H1 (cell line): ENCODE measurements around the gene AGRN. TPM values are rescaled to one million over a fixed set of nuclear protein-coding genes. Genes with fewer than 3 reads are reported as not detected.

ENCODE experiments used
- CTCF ChIA-PET: fragments of 300-600 bp; sonication (Branson Sonifier 250); formaldehyde crosslinking; loops from one replicate; lab custom pipeline; 2021; ENCODE audit not compliant: partially characterized antibody; lab: Charles Lee
- POLR2A ChIA-PET: fragments of 300-600 bp; sonication (Branson Sonifier 250); formaldehyde crosslinking; loops from one replicate; lab custom pipeline; 2021; ENCODE audit warnings: inconsistent platforms; ENCODE audit not compliant: partially characterized antibody; lab: Charles Lee
- DNase-seq, 2 experiments: peaks; one replicate each; pipeline versions ENCODE4 v3.0.0 to v3.0.0-alpha.2; 2010 to 2022; ENCODE audit warnings: low spot score in 2 of 2, low read depth in 1 of 2, mixed read lengths in 1 of 2
- FAIRE-seq: peaks from 2 replicates; lab custom pipeline; 2011; peaks lifted over from hg19 to GRCh38; lab: Jason Lieb, UNC
- H2AFZ ChIP-seq: 2 replicates; pipeline ENCODE4 v1.8.1; 2012; ENCODE audit warnings: low read length, inconsistent platforms
- H2AK5ac ChIP-seq: 2 replicates; pipeline ENCODE4 v1.6.1; 2013; ENCODE audit warnings: low read depth, low read length
- H2BK120ac ChIP-seq: replicated peaks from 2 replicates; pipeline ENCODE3; 2013; ENCODE audit warnings: low read depth, low read length, inconsistent platforms
- H2BK12ac ChIP-seq: 2 replicates; pipeline ENCODE4 v1.6.1; 2013; ENCODE audit warnings: low read depth, low read length
- H2BK15ac ChIP-seq: 2 replicates; pipeline ENCODE4 v1.6.1; 2013; ENCODE audit warnings: low read length
- H2BK20ac ChIP-seq: 2 replicates; pipeline ENCODE4 v1.6.1; 2013; ENCODE audit warnings: low read length
- H2BK5ac ChIP-seq: 2 replicates; pipeline ENCODE4 v1.6.1; 2013; ENCODE audit warnings: low read depth, low read length
- H3K14ac ChIP-seq: 2 replicates; pipeline ENCODE4 v1.6.1; 2013; ENCODE audit warnings: inconsistent platforms; ENCODE audit not compliant: insufficient read length
- H3K18ac ChIP-seq: 2 replicates; pipeline ENCODE4 v1.6.1; 2013; ENCODE audit warnings: low read length; ENCODE audit errors: extremely low read depth
- H3K23ac ChIP-seq: 2 replicates; pipeline ENCODE4 v1.6.1; 2013; ENCODE audit warnings: inconsistent platforms; ENCODE audit not compliant: insufficient read length
- H3K23me2 ChIP-seq: 2 replicates; pipeline ENCODE4 v1.6.1; 2013; ENCODE audit warnings: low read depth, low read length
- H3K27ac ChIP-seq: 2 replicates; pipeline ENCODE4 v1.6.1; 2011; ENCODE audit warnings: low read depth, low read length, inconsistent platforms
- H3K27me3 ChIP-seq, 4 experiments: replicated peaks in 1 of 4; 1 replicate in 1 of 4; 2 replicates in 3 of 4; pipeline versions ENCODE4 v1.6.1 to v1.8.1; 2011 to 2013; ENCODE audit warnings: low read length in 3 of 4, mild to moderate bottlenecking in 3 of 4, inconsistent platforms in 2 of 4, mixed read lengths in 2 of 4, moderate library complexity in 1 of 4; ENCODE audit not compliant: control insufficient read depth in 3 of 4, insufficient read depth in 3 of 4; ENCODE audit errors: extremely low read depth in 1 of 4
- H3K36me3 ChIP-seq, 4 experiments: 2 replicates each; pipeline versions ENCODE4 v1.6.1 to v1.8.1; 2011 to 2013; ENCODE audit warnings: mild to moderate bottlenecking in 4 of 4, low read length in 3 of 4, moderate library complexity in 2 of 4, control low read depth in 1 of 4, inconsistent platforms in 1 of 4; ENCODE audit not compliant: insufficient read depth in 4 of 4, control insufficient read depth in 2 of 4
- H3K4ac ChIP-seq: replicated peaks from 2 replicates; pipeline ENCODE3; 2013; ENCODE audit warnings: low read length, low read depth, mixed read lengths, inconsistent platforms; ENCODE audit not compliant: insufficient read length
- H3K4me1 ChIP-seq, 4 experiments: replicated peaks in 1 of 4; 1 replicate in 1 of 4; 2 replicates in 3 of 4; pipeline versions ENCODE4 v1.6.1 to v1.8.1; 2011 to 2013; ENCODE audit warnings: low read length in 3 of 4, inconsistent platforms in 2 of 4, mixed read lengths in 1 of 4; ENCODE audit not compliant: insufficient read depth in 4 of 4, control insufficient read depth in 3 of 4
- H3K4me2 ChIP-seq, 2 experiments: 2 replicates each; pipeline versions ENCODE4 v1.6.1 to v1.8.1; 2011 to 2013; ENCODE audit warnings: low read depth in 2 of 2, low read length in 2 of 2, control low read depth in 1 of 2, inconsistent platforms in 1 of 2, mild to moderate bottlenecking in 1 of 2; ENCODE audit not compliant: insufficient read depth in 1 of 2
- H3K4me3 ChIP-seq, 4 experiments: fragments of 200-600, 300-600 bp in 1 of 4; sonication (generic), shearing (Covaris generic), sonication (Bioruptor Twin) in 1 of 4; 2 replicates each; pipeline versions ENCODE4 v1.5.1 to v1.8.1; 2011 to 2016; ENCODE audit warnings: low read length in 4 of 4, low read depth in 3 of 4, control low read depth in 2 of 4, inconsistent platforms in 2 of 4, mild to moderate bottlenecking in 2 of 4, mixed read lengths in 1 of 4, moderate library complexity in 1 of 4; ENCODE audit not compliant: insufficient read depth in 2 of 4; ENCODE audit errors: extremely low read depth in 1 of 4
- H3K56ac ChIP-seq: replicated peaks from 2 replicates; pipeline ENCODE3; 2013; ENCODE audit warnings: low read depth, mild to moderate bottlenecking, mixed read lengths, low read length, inconsistent platforms; ENCODE audit not compliant: insufficient read length
- H3K79me1 ChIP-seq: 2 replicates; pipeline ENCODE4 v1.6.1; 2013; ENCODE audit warnings: low read depth, low read length, control low read depth
- H3K79me2 ChIP-seq, 2 experiments: 2 replicates each; pipeline versions ENCODE4 v1.6.1 to v1.8.1; 2012 to 2013; ENCODE audit warnings: low read length in 2 of 2, mild to moderate bottlenecking in 2 of 2, inconsistent platforms in 1 of 2; ENCODE audit not compliant: insufficient read depth in 2 of 2, control insufficient read depth in 1 of 2
- H3K9ac ChIP-seq, 4 experiments: replicated peaks in 1 of 4; 1 replicate in 1 of 4; 2 replicates in 3 of 4; pipeline versions ENCODE4 v1.6.1 to v1.8.1; 2011 to 2013; ENCODE audit warnings: low read depth in 3 of 4, low read length in 3 of 4, control low read depth in 2 of 4, mild to moderate bottlenecking in 2 of 4, moderate library complexity in 2 of 4, inconsistent platforms in 1 of 4; ENCODE audit errors: extremely low read depth in 1 of 4
- H3K9me3 ChIP-seq, 2 experiments: 2 replicates each; pipeline versions ENCODE4 v1.6.1 to v1.8.1; 2012 to 2013; ENCODE audit warnings: mild to moderate bottlenecking in 2 of 2, moderate library complexity in 2 of 2, control low read depth in 1 of 2, inconsistent platforms in 1 of 2, low read depth in 1 of 2, low read length in 1 of 2, mixed read lengths in 1 of 2; ENCODE audit not compliant: insufficient read depth in 2 of 2
- H4K20me1 ChIP-seq, 2 experiments: replicated peaks in 1 of 2; 2 replicates each; pipeline versions ENCODE3 to v1.8.1; 2011 to 2013; ENCODE audit warnings: inconsistent platforms in 2 of 2, low read length in 2 of 2, mild to moderate bottlenecking in 1 of 2; ENCODE audit not compliant: insufficient read depth in 2 of 2, control insufficient read depth in 1 of 2
- H4K5ac ChIP-seq: 2 replicates; pipeline ENCODE4 v1.6.1; 2013; ENCODE audit warnings: low read length, low read depth, mixed read lengths, inconsistent platforms; ENCODE audit not compliant: insufficient read length
- H4K8ac ChIP-seq: 2 replicates; pipeline ENCODE4 v1.8.0; 2013; ENCODE audit warnings: mild to moderate bottlenecking, moderate library complexity, low read length, inconsistent platforms; ENCODE audit not compliant: insufficient read depth; ENCODE audit errors: extremely low read depth
- H4K91ac ChIP-seq: replicated peaks from 2 replicates; pipeline ENCODE3; 2013; ENCODE audit warnings: low read length, mixed read lengths, inconsistent platforms; ENCODE audit not compliant: insufficient read length
- ATF2 ChIP-seq: IDR thresholded peaks from 2 replicates; pipeline ENCODE4 v1.6.1; 2012; ENCODE audit warnings: low read length, inconsistent platforms
- NANOG ChIP-seq: IDR thresholded peaks from 2 replicates; pipeline ENCODE4 v1.6.1; 2011; ENCODE audit warnings: low read length, low read depth, mild to moderate bottlenecking, inconsistent platforms; ENCODE audit not compliant: insufficient read depth, poor library complexity, severe bottlenecking
- PHF8 ChIP-seq: fragments of 200-600 bp; sonication (generic); conservative IDR thresholded peaks from 2 replicates; pipeline ENCODE4 v1.7.1; 2012; ENCODE audit warnings: low read depth, mild to moderate bottlenecking, inconsistent platforms, low read length, moderate library complexity
- RFX5 ChIP-seq: IDR thresholded peaks from 2 replicates; pipeline ENCODE4 v1.6.1; 2011; ENCODE audit warnings: low read depth, low read length, improper control_type of control experiment, borderline replicate concordance
- WGBS, 2 experiments: shearing (Covaris generic) in 1 of 2; methylation state at CpG; one replicate each; pipeline versions ENCODE4 v1.1.6 to v1.1.7; 2013 to 2015; ENCODE audit warnings: low lambda C conversion rate in 2 of 2, mixed read lengths in 2 of 2, inconsistent platforms in 1 of 2, low coverage in 1 of 2, missing lambda C conversion rate in 1 of 2; ENCODE audit not compliant: insufficient replicate concordance in 2 of 2, insufficient coverage in 1 of 2, insufficient read length in 1 of 2; ENCODE audit errors: extremely low coverage in 1 of 2, missing lambda C conversion rate in 1 of 2; 5-methylcytosine and 5-hydroxymethylcytosine counted together
- polyA plus RNA-seq, 7 experiments: library from polyadenylated mRNA; depleted of rRNA in 3 of 7; stranded (reverse) in 5 of 7; unstranded in 2 of 7; fragments of >200 nt in 5 of 7; fragments of 200-250 nt in 2 of 7; gene quantifications; 1 replicate in 5 of 7; 2 replicates in 1 of 7; 4 replicates in 1 of 7; pipeline versions ENCODE4 v1.2.1 to v1.2.3, GENCODE V29; 2011 to 2013; ENCODE audit warnings: missing spikeins in 2 of 7, mixed read lengths in 2 of 7
- total RNA-seq: library from RNA; stranded (reverse); fragmentation: NEBNext Ultra II Directional; extraction: Animal tissue kit (Norgen Biotek cat#: 25700); gene quantifications from 2 replicates; pipeline ENCODE4 v1.2.1, GENCODE V29; 2021
- TF ChIP-seq, protein P1 (sequence below): IDR thresholded peaks from 2 replicates; pipeline ENCODE4 v1.6.1; 2012; ENCODE audit warnings: inconsistent platforms

Gene AGRN
- total and polyA plus RNA-seq, 2 of the 8 experiments (the other 6 are each of a cell fraction or from before 2014, with no cell fraction given), result 52.3 to 155 TPM

- Histone ChIP-seq H3K9me3 (no peaks in the 10 kb centered on the region), H2BK120ac (no peak overlapping the region), H3K23ac (no peak overlapping the region), H3K79me1 (peaks cover 6% of the 10 kb centered on the region), H2AFZ (no peak overlapping the region), H2BK15ac (no peak overlapping the region), H4K20me1 (peaks cover 10 to 20% of the 10 kb centered on the region in 2 experiments), H3K56ac (no peak overlapping the region), H2BK5ac (no peak overlapping the region), H3K14ac (no peak overlapping the region), H2BK12ac (no peak overlapping the region), H2AK5ac (no peak overlapping the region), H3K9ac (no peak overlapping the region)
- POLR2A ChIA-PET, result no interaction called here
- DNase-seq, result no peak
- no peak for TF ChIP-seq NANOG
- TF ChIP-seq RFX5, result no peak
- no peak for TF ChIP-seq ATF2
- no peak for TF ChIP-seq PHF8
- TF ChIP-seq, protein P1, sequence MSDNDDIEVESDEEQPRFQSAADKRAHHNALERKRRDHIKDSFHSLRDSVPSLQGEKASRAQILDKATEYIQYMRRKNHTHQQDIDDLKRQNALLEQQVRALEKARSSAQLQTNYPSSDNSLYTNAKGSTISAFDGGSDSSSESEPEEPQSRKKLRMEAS, result no peak
- TF ChIP-seq, all 59 proteins: peak for 0
- Histone ChIP-seq H3K4me1 (no peaks in the 10 kb centered on the region), H3K4me2 (no peak overlapping the region), H3K27ac (no peak overlapping the region), H3K36me3 (peaks cover 6 to 82% (median 34%) of the 10 kb centered on the region in 4 experiments), H3K27me3 (no peaks in the 10 kb centered on the region), H3K4me3 (no peak overlapping the region), H4K5ac (no peak overlapping the region), H3K18ac (no peak overlapping the region), H3K23me2 (no peaks in the 10 kb centered on the region), H3K79me2 (no peaks in the 10 kb centered on the region), H4K91ac (no peak overlapping the region), H2BK20ac (no peak overlapping the region), H3K4ac (no peak overlapping the region), H4K8ac (no peak overlapping the region; the same call in 1 of the 2 replicates)
- no peak for FAIRE-seq
- 94% methylated on average over 13 of the region's 19 CpGs; no CpG with 5 or more reads in 1 of the 2 experiments for WGBS, 2 experiments
- CTCF ChIA-PET, result interaction anchor here (0.6 to 2.4 kb wide), 3 partner anchors 10 to 218 kb away, joined by 3 to 6 read pairs (median 4); no protein-coding TSS in a partner anchor
Measured at GRCh38 chr1:1047407-1047806, 27.5 kb downstream of the AGRN start.
